ENCODE results near the gene COL4A5.

The COL4A5 gene

DNA sequence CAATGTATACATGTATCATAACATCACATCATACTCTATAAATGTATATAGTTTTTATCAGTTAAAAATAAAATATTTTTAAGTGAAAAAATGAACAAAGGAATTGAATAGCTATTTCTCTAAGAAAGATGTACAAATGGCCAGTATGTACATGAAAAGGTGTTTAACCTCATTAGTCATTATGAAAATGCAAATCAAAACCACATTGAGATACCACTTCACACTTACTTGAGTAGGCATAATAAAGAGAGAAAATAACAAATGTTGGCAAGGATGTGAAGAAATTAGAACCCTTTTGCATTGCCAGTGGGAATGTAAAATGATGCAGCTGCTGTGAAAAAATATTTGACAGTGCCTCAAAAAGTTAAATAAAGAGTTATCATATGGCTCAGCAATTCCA is 201.2 kb downstream of the COL4A5 start:
- DNase-seq: no peak

DNA sequence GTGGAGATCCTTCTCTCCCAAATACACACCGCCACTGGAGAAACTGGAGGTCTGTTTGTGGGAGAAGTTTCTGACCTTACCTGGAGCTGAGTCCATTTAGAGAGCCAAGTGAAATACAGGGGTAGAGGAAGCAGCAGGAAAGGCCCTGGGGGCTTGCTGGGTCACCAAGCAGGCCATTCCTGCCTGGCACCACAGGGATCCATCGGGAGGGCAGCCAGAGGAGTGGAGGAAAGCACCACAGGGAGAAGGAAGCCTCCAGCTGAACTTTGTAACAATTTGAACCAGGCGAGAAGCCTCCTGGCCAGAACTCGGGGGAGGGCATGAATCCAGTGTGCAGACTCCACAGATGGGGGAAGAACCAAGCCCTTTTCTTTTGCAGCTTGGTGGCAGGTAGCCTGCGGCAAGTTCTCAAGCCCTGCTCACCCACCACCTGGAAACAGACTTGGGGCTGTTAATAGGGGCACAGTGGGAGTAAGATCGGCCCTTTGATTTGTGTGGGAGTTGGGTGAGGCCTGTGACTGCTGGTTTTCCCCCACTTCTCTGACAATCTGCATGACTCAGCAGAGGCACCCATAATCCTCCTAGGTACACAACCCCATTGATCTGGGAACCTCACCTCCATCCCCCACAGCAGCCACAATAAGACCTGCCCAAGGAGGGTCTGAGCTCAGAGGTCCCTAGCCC is 202.1 kb downstream of the COL4A5 start:
- DNase-seq: no peak

DNA sequence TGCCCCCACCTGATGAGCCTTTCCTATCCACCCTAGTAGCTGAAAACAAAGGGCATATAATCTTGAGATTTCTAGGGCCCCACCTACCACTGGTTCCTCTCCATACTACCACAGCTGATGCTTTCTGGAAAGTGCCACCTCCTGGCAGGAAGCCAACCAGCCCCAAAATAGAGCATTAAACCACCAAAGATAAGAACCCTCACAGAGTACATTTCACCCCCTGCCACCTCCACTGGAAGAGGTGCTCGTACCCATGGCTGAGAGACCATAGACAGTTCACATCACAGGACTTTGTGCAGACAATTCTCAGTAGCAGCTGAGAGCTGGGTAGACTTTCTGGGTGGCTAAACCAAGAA is 202.6 kb downstream of the COL4A5 start:
- DNase-seq: no peak

DNA sequence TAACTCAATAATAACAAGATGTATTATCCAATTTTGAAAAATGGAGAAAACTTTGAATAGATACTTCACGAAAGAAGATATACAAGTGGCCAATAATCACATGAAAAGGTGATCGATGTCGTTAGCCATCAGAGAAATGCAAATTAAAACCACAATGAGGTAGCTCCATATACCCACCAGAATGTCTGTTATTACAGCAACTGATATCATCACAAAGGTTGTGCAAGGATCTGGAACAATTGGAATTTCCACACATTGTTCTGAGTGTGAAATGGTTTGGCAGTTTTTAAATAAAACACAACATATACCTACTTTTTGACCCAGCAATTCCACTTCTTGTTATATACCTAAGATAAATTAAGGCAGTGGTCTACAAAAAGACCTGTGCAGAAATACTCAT is 225.1 kb downstream of the COL4A5 start:
- no peak for DNase-seq

DNA sequence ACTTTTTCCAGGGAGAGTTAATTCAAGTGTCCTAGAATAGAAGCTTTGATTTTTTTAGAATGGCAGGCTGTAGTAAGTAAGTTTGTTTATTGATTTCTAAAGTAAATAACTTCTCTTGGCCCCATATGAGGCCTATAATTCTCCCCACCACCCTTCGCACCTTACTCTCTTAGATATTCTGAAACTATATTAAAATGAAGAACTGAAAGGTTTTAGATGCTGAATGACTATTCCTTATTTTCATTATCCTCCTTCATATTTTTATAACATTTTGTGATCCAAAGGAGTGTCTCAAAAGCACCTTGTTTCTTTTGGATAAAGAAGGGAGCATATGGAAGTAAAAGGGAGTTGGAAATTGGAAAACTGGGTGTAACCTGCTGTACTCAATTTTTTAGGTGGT is 226.5 kb downstream of the COL4A5 start:
- no peak for DNase-seq

DNA sequence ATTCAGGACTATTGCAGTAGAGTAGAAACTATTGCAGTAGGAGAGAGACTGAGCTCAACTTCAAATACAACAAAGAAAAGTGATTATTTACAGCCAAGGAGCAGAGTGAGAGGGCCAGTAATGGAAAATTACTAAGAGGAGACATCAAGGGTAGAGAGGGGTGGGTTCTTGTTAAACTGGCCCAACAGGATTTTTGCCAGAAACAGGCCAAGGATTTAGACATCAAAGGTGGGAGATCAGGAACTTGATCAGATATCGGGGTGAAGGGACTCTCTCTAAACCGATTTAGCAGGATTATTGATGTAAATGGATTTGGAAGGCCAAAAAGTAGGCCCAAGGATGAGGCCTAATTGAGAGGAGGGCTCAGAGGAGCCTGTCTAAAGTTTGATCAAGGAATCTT is 231.9 kb downstream of the COL4A5 start:
- DNase-seq: no peak

DNA sequence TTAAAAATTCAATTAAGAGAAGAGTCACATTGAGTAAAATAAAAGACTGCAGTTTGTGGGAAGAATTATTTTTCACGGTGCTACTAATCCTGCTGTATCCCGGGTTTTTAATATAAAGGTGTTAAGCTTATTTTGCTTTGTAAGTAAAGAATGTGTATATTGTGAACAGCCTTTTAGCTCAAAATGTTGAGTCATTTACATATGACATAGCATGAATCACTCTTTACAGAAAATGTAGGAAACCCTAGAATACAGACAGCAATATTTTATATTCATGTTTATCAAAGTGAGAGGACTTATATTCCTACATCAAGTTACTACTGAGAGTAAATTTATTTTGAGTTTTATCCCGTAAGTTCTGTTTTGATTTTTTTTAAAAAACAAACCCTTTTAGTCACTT is 257.1 kb downstream of the COL4A5 start:
- no peak for DNase-seq

DNA sequence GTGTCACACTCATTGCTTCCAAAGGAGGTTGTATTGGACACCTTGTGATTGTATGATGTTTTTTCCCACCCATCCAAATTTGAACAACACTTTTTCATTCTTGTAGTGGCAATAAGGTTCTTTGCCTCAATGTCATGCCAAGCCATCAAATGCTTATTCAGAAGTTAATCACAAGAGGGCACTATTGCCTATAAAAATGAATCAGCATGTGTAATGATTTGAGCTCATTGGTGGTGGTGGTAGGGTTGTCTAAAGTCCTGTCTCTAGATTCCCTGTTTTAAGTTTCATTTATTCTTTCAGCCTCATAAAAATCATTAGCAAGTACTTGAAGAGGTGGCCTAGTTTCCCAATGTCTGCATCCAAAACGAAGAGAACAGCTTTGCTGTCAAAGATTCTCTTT is 259.7 kb downstream of the COL4A5 start:
- DNase-seq: peak in 1 of 51 donors; percentile 37

DNA sequence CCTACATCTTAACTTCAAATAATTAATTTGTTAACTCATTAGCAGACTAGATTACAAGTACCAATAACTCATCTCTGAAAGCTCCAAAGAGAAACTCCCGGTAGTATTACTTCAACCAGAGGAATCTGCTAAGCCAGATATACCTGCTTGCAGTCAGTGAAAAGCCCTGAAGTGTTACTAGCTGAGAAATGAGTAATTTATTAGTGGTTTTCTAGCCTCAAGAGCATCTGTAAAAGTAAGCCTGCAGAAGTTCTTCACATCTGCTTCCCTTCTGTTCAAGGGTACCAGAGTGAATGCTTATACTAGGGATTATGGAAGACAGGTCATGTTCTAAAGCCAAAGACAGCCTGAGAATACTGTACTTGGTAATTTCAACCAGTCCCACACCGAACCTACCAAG is 262.0 kb downstream of the COL4A5 start:
- DNase-seq: no peak

DNA sequence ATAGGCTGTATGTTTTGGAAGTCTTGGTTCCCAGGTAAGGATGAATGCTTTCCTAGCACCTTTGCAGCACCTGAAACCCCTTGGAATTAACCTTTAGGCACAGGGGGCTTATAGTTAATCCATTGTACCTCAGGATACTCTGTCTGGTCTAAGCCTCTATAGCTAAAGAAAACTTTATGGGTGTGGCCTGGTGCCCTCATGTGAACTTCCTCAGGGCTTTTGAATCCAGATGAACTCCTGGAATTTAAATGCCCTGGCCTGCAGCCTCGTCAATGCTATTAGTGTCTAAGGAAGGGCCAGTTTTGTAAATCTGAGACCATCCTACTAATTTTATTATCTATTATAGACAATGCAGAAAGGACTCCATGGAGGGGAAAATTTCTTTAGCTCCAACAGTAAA is 262.9 kb downstream of the COL4A5 start:
- DNase-seq: no peak

DNA sequence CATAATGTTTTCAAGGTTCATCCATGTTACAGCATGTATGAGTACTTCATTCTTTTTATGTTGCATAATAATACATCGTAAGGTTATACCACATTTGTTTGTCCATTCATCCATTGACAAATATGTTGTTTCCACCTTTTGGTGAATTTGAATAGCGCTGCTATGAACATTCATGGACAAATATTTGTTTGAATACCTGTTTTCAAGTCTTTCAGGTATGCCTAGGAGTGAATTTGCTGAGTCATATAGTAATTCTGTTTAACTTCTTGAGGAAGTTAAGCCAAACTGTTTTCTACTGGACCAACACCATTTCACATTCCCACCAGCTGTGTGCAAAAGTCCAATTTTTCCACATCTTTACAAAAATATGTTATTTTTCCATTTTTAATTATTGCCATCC is 265.2 kb downstream of the COL4A5 start:
- DNase-seq: no peak

DNA sequence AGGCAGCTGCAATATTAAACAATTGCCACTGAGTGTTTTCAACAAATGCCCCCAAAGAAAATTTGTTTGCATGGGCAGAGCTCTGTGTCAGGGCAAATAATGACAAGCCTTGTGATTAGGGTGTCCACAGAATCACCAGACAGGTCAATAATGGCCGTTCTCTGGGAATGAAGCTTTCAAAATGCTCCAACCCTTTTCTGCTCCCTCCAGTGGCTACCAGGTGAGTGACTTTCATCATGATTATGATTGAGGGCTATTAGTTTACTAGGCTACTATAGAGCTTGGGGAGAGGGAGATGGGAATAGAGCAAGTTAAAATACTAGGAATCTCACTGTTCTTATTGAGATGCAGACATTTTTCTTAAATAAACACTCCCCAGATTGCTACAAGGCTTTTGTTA is 273.2 kb downstream of the COL4A5 start:
- DNase-seq: no peak

DNA sequence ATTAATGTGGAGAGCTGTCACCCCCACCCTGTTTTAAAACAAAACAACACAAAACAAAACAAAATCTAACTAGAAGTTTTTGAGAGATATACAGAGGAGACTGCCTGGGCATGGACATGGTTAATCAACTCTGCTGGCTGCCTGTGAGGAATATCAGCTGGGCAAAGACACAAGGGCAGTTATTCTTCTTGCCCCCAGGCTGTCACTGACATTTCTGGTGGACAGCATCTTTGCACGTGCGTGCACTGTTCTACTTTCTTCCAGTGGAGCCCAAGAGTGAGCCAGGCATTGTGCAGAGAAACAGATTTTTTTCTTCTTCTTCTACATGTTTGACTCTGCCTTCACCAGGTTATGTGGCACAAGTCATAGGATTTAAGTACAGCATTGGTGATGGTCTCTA is 282.9 kb downstream of the COL4A5 start:
- DNase-seq: no peak

DNA sequence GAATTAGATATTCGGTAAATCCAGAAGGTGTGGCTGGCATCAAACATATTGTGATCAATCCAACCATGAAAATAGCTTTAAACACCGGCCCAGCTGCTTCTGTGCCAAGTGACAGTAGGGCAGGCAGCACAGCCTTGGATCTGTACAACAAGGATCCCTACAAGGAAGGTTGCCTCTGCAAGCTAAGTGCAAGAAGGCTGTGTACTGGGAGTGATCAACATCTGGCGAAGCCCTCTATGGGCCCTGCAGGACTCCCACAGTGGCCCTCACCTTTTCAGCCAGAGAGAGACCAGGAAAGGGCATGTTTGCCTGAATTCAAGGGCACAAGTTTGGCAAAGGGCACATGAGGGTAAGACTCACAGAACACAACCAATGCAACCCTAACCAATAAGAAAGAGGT is 287.1 kb downstream of the COL4A5 start:
- DNase-seq: no peak

DNA sequence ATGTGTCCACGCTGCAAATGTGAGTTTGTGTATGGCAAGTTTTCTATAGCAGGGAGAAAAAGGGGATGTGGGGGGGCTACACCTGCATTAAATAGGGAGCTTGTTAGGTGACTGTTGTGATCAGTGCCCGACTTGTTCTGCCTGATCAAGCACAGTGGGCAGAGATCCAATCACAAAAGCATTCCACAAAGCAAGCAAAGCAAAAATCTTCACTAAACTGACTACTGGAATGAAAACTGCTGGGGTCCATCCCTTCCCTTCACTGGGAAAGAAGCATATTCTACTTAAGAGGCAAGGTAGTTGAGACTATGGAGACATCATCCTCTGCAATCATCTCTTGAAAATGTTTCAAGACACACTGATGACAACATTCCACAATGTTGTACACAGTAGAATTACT is 291.5 kb downstream of the COL4A5 start:
- no peak for DNase-seq

DNA sequence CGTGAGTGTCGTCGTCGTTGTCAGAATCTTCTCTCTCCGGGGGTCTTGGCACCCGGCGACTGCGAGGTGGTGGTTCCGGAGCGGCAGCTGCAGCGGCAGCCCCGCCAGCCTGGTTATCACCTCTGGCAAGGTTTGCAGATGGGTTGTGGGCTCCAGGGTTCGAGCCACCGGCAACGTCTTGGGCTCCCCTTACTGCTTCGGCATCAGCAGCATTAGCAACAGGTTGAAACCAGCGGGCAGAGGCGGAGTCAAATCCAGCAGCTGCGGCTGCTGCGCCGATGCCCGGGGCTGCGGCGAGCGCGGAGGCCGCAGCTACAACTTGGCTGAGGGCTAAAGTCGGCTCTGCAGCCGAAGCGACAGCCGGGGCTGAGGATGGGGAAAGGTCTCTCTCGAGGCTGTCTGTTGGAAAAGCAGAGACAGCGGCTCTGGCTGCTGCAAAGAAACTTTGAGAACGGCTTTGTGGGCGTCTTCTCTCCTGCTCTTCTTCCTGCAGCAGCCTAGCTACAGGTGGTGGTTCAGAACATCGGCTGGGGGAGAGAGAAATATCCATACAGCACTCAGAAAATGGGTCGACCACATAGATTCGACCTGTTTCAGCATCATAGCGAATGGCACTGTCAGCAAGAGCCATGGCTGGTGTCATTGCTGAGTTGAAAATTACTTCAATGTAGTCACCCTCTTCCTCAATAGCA is 293.1 kb downstream of the COL4A5 start:
- peak in 4 of 51 donors; percentile 0 for DNase-seq

DNA sequence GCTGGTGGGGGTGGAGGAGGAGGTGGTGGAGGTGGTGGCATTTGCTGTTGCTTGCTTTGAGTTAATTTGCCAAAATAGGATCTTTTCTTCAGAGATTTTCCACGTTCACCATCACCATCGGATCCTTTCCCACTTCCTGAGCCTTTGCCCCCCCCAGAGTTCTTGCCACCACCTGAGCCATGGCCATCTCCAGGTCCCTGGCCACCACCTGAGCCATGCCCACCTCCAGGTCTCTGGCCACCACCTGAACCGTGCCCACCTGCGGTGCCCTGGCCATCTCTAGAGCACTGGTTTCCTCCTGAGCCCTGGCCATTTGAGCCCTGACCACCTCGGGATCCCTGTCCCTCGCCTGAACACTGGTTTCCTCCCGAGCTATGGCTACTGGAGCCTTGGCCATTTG is 294.8 kb downstream of the COL4A5 start:
- DNase-seq: no peak

DNA sequence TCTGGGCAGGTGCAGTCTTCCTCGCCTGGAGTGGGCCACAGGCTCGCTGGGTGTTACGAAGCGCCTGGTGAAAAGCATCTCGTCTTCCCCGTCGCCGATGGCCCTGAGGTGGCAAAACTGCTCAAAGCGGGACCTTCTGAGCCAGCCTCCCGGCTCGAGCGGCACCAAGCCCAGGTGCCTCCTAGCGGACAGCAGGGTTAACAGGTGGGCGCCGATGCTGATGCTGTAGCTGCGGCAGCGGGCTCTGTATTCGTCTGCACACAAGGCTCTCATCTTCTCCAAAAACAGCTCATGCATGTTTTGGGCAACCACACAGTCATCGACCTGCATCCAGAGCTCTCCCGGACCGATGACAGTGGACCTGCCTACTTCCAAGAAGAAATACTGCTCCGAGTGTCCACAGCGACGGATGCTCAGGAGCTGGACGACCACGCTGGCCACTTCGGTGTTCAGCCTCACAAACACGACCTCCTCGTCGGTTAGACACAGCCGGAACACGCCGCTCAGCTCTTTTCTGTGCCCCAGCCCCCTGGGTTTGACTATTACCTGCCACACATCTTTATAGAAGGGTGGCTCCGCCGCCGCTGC is 295.5 kb downstream of the COL4A5 start:
- peak in 3 of 51 donors; percentile 0 to 11 (median 1) for DNase-seq

DNA sequence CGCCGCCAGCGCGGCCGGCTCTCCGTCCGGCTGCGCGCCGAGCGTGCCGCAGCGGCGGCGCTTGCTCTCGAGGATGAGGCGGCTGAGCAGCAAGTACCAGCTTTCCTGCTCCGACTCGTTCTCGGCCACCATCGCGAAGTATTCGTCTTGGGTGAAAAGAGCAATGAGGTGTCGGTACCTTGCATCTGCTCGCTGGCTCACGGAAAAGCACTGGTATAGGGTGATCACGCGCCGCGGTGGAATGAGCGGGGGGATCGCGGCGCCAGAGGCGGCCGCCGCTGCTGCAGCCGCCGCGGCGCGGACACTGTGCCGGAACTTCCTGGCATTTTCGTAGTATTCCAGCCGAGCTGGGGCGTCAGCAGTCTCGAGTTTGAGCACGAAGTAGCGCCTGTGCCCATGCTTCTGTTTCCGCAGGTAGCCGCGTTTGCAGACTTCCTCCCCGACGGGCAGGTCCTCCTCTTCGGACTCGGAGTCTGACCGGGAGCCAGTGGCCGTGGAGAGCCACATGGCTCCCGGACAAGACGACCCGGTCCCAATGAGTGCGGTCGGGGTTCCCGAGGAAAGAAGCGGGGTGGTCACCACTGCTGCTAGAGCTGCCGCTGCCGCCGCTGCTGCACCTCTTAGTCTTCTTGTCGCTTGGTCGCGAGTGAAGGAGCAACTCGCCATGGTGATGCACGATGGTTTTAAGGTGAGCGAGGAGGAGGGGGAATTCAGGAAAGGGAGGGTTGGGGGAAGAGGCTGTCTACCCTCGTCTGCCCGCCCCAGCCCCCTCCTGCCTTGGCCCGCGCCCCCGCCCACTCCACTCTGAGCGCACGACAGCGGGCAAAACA is 296.3 kb downstream of the COL4A5 start:
- DNase-seq: peak in 11 of 51 donors; percentile 0 to 35 (median 6)

DNA sequence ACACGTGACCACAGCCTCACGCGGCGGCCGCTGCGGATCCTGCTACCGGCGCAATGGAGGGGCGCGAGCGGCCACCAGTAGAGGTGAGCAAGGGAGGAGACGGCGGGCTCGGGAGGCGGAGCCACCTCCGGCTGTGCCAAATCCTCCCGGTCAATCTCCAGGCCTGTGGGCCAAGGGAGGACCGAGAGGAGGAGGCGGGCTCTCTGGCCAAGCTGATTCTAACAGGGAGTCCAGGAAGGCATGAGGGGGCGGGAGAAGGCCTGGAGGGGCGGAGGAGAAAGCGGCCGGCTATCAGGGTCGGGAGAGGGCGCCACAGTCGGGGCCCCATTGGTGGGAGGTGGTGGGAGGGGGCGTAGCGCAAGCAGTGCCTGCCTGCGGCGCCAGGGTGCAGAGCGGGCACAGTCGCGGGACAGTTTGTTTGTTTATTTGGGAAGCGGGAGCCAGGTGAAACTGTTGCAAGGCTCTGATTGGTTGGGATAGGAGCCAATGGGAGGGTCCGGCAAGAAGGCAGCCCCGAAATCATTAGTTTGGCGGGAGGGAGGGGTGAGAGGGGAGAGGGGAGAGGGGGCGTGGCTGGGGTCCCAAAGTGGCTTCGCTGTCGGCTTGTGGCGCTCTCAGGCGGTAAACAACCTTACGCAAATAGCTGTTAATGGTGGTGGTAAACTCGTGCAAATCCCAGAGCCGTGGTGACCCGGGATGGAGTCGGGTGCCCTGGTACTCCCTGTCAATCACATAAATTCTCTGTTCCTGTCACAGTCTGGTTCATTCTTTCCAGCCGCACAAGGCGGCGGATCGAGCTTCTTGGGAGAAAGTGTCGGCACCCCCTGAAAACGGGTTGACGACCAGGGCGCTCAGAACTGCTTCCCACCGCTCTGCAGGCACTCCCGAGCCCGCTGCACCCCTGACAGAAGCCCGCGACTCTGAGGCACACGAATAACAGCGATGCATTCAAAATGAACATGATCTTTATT is 297.2 kb downstream of the COL4A5 start, which contains the start of gene IRS4:
Gene IRS4 (minus strand): TSS at position 55 of the 971 bp plus-strand sequence.
- peak in 34 of 51 donors; percentile 0 to 76 (median 30) for DNase-seq

DNA sequence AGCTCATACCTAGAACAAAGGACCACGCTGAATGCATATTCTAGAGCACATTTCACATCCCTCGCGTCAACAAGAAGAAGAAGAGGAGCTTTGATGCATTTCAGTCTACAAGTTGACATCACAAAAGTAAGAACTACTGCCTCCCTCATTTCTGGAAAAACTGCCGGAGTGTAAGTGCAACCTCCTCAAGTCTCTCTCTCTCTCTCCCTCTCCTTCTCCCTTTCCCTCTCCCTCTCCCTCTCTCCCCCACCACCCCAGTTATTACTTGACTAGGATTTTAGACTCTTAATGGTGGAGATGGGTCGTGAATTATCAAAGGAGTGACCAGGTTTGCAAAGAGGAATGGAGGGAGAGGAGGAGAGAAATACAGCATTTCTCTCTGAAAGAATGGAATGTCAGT is 298.1 kb downstream of the COL4A5 start:
- DNase-seq: no peak

Measured in hypothalamus (tissue), 51 donors.